Activated CD4-positive, alpha-beta T cell treated with anti-CD3 and anti-CD28 coated beads for 48 hours (primary cell): ENCODE measurements around the gene GNAI2.
"Not testable (repeated sequence)": the region's sequence is repeated elsewhere in the genome, so short reads cannot be mapped to it uniquely, and the experiment has no call there.

Source experiments
- DNase-seq: peaks from one replicate; pipeline ENCODE4 v3.0.0-alpha.2; 2020

Gene GNAI2

DNA sequence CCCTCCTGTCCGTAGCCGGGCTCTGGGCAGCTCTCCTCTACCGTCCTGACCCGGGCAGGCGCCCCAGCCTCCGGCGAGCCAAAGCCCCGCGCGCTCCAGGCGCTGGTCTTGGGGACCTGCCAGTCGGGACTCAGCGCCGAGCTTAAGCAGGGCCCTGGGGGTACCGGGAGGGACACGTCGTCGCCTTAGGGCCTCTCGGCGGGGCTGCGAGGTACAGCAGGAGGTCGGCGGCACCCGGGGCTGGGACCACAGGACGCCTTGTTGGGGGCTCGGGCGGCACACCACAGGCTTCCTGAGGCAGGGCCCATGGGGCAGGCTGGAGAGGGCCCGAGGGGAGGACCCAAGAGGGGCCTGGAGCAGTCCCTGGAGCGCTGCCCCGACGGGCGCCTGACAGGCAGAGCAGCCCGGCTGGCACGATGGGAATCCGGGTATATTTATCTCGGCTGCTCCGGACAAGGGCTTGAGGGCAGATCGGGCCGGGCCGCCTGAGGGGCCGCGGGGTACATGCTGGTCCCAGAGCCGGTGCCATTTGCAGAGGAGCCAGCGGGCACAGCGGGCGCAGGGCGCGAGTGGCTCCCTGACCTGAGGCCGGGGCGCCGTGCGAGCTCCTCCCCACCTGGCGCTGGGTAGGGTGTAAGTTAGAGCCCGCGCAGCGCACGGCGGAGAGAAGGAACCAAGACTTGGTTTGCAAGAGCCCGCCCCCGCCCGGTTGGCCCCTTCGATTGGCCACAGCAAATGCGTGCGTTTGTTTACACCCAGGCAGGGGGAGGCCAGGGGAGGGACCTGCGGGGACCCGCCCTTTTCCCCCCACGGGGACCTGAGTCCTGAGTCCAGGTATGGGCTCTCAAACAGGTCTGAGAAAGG lies 30.4 kb upstream of the GNAI2 start:
- DNase-seq: peak; percentile 58

DNA sequence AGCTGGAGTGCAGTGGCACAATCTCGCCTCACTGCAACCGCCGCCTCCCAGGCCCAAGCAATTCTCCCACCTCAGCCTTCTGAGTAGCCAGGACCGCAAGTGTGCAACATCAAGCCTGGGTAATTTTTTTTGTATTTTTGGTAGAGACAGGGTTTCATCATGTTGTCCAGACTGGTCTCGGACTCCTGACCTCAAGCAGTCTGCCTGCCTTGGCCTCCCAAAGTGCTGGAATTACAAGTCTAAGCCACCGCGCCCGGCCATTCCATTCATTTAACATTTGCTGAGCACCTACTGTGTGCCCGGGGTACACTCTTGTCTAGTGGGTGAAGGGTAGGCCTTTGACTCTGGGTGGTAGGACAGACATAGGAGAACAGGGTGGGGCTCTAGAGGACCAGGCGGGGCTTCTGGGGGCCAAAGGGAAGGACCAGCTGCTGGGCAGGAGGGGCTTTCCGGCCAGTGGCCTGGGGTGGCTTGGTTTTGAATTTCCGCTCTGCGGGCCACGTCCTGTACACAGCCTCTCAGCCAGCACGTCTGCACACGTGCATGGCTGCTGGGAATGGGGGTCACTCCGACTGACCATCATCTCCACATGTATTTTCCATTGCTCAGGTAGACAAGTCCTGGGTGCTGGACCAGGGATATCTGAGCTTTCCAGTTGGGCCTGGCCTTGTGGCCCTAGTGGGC lies 28.5 kb upstream of the GNAI2 start:
- DNase-seq: no peak

DNA sequence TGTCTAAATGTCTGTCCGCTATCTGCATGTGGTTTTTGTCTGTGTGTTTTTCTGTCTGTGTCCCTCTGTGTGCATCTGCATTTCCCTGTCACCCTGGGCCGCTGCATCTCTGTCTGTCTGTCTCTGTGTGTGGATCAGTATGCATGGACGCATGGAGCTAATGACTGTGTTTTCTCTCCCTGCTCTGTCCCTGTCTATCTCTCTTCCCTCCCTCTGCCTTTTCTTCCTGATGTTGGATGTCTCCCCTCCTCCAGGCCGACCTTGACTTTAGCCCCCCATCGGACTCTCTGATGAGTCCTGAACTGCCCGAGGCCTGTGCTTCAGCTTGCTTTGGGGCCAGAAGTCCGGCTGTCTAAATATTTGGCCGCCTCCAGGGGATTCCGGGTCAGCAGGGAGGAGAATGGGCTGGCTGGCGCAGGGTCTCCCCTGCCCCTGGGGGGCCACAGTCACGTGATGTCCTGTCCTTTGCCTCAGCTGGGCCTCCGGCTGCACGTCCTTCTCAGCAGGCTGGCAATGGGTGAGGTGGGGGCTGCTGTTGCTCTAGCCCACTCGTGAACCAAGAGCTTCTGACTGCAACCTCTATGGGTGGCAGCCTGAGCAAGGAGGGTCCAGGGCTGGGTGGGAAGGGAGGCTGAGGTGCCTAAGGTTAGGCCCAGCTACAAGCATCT lies 27.2 kb upstream of the GNAI2 start:
- no peak for DNase-seq

DNA sequence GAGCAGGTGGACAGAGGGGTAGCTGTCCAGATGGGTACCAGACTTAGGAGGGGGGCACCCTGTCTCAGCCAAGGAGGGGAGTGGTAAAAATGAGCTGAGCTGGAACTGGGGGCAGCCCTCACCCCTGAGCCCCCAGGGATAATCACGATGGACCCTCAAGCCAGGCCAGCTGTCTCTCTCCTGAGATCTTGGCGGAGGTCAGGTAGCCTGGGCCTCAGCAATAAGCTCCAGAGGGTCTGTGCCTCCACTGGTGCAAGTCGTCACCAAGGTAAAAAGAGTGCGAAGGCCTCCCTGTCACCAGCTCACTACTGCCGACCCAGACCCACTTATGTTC lies 25.9 kb upstream of the GNAI2 start:
- DNase-seq: no peak

DNA sequence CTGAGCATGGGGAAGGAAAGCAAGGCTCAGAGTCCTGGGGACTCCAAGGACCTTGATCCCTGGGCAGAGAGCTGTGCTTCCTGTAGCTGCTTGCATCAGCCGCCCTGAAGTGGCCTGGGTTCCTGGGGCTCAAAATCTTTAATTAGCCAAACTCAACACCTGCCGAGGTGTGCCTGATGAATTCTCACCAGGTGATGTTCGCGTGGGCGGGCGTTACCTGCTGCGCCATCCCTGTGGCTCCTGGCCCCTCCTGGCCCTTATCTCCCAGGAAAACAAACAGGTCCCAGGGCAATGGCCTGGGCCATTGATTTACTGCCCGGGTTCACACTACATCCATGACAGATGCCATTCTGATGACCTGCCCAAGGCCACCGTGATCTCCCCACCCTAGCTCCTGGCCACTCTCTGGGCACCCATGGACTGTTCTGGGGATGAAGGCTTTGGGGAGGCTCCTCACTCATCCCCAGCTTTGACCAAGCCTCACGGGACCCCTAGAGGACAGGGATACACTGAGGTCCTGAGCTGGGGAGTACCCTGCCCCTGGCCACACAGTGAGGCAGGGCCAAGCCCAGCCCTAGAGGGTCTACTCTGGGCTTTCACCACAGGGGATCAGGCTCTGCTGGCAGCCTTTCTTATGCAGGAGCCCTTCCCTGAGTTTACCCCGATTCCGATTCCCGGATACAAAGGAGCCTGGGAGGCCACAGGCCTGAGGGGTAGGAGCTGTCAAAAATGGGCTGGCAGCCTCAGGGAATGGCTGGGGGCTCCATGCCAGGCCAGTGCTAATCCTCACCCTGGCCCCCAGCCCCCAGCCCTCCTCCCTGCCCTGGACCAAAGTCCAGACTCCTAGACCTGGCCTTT lies 25.3 kb upstream of the GNAI2 start:
- no peak for DNase-seq

DNA sequence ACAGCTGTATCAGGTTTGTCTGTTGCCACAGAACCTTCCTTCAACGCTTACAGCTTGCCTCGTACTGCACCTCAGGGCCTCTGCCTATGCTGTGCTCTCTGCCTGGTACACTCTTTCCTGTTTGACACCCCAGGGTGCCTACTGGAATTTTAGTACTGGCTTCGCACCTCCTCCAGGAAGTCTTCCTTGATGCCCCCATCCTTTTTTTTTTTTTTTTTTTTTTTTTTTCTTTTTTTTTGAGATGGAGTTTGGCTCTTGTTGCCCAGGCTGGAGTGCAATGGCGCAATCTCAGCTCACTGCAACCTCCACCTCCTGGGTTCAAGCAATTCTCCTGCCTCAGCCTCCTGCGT lies 24.7 kb upstream of the GNAI2 start:
- not testable (repeated sequence) for DNase-seq

DNA sequence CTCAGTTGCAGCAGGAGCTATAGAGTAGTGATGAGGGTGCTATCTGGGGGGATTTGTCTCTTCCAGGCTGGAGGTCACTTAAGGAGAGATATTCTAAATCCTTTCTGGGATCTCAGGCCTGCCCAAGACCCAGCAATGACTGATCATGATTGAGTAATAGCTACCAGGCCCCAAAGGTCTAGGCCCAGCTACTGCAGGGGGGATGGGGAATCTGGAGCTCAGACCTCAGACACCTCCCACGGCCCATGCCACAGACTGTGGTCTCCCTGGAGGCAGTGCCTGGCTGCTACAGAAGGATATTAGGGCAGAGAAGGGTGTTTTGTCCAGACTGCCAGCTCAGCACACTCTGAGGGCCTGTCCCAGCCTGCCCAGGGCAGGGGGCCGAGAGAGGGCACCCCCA lies 24.1 kb upstream of the GNAI2 start:
- DNase-seq: peak; percentile 74

DNA sequence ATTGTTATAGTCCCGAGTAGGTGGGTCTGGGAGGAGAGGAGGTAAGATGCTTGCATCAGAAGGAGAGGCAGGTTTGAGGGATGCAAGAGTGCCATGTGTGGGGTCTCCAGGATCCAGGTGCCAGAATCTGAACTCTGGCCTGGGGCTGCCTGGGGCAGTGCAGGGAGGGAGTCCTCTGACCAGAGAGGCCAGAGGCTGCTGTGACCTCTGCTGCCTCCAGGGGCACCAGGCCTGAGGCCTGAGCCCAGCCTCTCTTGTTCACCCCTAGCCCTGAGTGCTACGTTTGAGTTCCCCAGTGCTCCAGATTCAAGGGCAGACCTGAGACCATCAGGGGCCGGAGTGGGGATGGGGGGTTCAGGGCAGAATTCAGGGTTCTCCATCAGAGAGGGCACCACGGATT lies 23.5 kb upstream of the GNAI2 start:
- no peak for DNase-seq

DNA sequence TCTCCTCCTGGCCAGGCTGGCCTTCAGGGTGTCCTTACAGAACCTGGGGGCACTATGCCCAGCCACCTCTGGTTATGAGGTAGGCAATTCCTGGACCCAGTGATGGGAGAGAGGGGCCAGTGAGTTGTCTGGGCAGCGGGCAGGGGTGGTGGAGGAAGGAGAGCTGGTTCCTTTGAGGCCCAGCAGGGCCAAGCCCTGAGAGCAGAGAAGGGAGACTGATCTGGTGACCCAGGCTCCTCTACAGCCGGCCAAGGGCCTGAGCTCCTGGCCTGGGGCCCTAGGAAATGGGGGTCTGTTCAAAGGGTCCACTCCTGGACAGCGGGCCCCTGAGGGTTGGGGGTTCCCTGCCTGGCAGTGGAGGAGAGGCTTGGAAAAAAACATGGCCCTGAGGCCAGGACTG lies 23.0 kb upstream of the GNAI2 start:
- no peak for DNase-seq

DNA sequence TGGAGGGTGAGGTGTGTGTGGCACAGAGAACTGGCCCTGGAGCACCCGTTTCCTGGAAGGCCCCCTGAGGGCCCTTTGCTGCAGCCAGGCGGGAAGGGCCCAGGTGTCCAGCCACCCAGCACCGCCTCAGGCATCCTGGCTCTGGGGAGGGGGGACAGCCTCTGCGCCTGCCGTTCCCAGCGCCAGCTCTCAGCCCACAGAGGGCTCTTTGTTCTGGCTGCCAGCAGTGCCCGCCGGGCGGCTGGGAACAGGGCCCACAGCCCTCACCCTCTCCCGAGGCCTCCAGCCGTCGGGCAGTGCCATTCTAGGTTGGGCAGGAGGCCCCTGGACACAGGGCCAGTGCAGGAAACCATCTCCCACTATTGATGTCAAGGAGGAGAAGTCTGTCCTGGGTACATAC lies 22.6 kb upstream of the GNAI2 start:
- no peak for DNase-seq

DNA sequence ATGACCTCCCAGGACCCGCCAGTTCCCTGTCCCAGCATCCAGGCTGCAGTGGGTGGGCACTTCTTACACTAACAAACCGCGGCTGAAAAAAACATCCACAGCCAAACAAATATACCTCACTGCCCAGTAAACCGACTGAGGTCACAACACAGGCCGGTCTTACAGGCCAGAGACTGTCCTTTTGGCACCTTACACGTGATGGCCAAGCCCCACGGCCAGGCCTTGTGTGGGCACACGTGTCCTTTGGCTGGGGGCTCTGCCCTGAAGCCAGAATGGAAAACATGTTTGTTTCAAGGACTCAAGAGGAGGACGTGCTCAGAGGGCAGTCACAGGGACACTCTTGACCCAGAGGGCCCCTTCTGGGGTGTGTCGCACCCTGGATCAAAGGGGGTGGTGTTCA lies 21.2 kb upstream of the GNAI2 start:
- no peak for DNase-seq

DNA sequence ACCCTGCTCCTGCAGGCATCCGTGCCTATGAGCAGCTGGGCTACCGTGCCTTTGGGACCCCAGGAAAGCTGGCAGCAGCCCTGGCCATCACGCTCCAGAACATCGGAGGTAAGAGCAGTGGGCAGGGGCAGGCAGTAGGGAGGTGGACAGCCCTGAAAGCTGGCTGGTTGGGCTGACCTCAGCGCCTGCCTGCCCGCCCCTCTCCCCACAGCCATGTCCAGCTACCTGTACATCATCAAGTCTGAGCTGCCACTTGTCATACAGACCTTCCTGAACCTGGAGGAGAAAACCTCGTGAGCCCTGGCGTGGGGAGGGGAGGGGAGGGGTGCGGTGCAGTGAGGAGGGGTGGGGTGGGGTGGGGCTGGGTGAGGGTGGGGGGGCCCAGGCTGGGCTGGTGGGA lies 20.5 kb upstream of the GNAI2 start:
- DNase-seq: no peak

DNA sequence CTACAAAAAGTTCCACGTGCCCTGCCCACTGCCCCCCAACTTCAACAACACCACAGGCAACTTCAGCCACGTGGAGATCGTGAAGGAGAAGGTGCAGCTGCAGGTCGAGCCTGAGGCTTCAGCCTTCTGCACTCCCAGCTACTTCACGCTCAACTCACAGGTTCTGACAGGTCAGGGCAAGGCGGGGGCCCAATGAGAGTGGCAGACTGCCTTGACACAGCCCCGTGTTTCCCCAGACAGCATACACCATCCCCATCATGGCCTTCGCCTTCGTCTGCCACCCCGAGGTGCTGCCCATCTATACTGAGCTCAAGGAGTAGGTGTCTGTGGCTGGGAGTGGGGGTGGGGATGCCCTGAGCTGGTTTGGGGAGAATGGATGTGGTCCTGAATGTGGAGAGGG lies 18.3 kb upstream of the GNAI2 start:
- DNase-seq: no peak

DNA sequence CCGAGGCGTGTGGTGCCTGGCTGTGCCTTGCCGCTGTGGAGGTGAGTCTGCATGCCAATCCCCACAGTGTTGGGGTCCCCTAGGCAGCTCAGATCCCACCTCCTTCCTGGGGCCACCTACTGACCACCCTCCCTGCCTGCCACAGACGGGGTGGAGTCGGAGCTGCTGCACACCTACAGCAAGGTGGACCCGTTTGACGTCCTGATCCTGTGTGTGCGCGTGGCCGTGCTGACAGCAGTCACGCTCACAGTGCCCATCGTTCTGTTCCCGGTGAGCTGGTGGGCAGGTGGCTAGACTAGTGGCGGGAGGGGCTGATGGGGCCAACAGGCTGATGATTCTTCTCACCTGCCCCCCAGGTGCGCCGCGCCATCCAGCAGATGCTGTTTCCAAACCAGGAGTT lies 17.6 kb upstream of the GNAI2 start:
- no peak for DNase-seq

DNA sequence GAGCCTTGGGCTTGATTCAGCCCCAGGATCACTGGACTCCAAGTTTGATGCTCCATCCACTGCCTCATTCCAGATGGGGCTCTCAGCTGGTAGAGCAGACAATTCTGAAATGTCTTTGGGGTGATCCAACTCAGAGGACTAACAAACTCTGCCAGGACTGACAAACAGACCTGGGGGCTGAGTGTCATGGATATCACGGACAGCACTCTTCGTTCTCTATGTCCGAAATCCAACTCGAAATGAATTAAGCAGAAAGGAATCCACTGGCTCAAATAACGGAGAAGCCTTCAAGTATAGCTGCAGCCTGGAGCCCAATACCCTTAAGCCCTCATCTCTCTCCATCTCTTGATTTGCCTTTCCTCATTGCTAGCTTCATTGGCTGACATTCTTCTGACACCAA lies 16.7 kb upstream of the GNAI2 start:
- no peak for DNase-seq

DNA sequence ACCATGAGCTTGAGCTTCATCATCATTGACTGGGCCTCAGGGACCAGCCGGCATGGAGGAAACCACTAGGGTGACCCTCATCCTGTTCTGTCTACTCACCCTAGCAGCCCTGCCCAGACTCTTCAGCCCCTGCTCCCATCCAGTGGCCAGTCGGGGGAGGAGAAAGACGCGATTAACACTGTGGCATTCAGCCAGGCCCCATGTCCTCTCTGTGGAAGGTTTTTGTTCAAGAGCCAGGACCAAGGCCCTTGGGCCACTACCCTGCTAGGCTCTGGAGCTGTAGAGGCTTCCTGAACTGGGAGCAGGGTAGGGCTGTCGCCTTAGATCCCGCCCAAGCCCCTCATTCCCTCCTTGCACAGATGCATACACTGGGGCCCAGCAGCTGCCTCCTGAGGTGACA lies 15.9 kb upstream of the GNAI2 start:
- no peak for DNase-seq

DNA sequence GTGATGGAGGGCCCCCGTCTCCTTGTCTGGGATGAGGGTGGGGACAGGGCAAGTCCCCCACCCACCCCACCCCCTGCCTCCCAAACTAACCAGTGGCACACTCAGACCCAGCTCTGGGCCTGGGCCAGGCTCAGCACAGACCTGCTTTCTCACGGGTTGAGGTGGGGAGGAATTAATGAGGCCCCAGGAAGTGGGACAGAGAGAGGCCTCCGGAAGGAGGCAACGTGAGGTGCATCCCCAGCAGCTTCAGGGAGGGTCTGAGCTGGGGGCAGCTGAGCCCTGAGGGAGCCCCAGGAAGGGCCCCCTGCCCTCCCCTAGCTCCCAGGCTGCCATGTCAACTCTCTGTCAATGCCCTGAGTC lies 15.0 kb upstream of the GNAI2 start:
- no peak for DNase-seq

DNA sequence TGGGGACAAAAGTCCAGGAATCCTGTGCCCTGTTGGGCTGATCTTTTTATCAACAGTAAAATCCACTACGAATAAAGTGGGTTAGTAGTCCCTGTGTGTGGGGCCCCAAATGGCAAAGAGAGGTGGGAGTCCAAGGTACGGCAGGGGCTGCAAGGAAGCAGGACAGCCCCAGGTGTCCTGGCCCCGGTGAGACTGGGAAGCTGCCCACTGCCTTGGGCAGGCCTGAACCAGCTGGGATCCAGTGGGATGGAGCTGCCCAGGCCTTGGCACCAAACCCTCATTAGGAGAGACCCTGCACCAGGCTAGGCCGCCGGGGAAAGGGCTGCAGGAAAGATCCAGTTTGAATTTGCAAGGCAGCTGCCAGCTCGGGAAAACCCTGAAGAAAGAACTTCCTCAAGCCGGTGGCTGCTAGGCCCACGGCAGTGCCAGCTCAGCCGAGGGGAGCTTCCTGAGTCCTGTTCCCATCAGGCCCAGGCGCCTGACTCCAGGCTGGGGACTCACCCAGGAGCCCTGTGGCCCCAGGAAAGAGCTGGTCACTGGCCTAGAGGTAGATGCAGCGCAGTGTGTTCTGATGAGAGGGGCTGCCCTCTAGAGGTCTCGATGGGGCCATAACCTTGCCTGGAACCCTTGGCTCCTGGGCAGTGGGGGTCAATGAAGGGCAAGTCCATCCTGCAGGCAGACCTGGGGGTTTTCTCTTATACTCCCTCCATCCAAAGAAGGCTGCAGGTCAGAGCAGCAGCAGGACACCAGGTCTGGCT lies 14.4 kb upstream of the GNAI2 start:
- DNase-seq: no peak

DNA sequence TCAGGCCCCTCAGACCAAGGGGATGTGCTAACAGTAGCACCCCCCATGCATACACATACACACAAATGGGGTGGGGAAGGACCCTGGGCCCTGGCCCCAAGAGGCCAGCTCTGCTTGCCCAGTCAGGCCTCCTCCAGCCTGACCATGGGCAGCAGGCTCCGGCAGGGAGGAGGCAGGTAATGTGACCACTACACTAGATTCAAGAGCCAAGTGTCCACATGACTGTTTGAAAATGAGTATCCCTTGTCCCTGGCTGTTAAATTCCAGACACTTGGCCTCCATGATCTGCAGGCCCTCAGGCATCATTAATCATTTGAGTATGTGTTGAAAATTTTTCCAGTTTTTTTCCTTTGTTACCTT lies 13.9 kb upstream of the GNAI2 start:
- DNase-seq: no peak

DNA sequence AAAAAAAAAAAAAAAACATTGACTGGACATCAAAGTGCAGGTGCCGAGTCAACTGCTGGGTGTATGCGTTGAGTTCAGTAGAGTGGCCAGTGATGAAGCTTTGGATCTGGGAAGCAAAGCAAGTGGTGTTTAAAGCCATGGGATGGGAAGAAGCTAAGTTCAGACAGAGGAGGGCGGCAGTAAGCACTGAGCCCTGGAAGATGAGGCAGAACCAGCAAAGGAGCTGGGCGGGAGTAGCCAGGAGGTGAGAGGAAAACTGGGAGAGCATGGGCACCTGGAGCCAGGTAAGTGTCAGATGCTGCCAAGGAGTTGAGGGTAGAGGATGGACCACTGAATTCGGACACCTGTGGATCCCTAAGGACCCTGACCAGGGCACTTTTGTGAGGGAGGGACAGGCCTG lies 11.4 kb upstream of the GNAI2 start:
- no peak for DNase-seq

DNA sequence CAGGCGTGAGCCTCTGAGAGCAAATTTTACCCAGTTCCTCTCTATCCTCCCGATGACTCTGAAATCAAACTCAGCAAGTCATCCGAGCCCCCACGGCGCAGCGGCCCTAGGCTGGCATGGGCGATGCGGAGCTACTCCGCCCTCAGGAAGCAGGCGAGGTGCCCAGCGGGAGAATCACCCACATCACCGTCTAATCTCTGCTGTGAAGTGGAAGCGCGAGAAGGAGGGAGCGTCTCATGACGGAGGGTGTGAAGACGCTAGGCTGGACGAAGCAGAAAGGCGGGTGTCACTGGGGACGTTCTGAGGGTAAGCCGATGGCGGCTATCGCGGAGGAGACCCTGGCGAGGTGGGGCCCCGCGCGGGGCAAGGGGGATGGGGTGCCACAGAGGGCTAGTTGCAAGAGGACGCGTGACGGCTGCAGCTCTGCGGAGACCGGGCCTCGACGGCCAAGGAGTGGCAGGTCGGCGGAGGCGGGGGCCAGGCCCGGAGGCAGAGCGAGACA lies 9.1 kb upstream of the GNAI2 start:
- peak; percentile 59 for DNase-seq

DNA sequence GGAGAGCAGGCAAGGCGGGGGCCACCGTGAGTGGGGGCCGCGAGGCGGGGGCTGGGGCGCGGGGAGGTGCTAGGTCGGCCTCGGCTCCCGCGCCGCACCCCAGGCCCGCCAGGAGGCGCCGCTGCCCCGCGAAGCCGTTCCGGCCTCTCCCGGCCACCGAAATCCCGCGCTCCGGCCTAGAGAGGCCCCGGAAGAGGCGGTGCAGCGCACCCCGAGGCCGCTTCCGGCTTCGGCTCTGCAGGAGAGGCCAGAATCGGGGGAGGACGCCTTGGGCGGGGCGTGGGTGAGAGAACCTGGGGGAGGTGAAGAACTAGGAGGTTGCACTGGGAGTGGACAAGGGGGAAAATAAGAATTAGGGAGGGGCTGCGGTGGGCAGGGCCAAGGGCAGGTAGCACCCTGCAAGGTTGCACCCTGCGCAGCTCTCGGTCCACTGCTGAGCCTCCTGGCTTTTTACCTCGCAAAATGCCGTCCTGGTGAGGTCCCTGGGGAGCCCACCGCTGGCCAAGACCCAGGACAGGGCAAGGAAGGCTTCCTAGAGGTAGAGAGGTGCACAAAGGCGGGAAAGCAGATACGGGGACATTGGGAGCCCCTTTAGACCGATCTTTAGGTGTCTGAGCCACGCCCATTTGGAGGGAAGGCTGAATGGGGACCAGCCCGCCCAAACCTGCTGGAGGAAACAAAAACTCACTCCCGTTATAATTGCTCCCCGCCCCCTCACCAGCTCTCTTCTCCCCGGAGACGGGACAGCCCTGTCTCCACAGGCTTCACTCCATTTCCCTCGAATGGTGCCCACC lies 8.4 kb upstream of the GNAI2 start:
- DNase-seq: peak; percentile 92
